Stimulated activated naive CD8-positive, alpha-beta T cell treated with anti-CD3 and anti-CD28 coated beads, Interleukin-15, amount 100 ng/mL, for 72 hours (primary cell): ENCODE measurements around the gene ATP10A.

Source experiments
- ATAC-seq: fragments of 150-1000 bp; cut with Tn5 transposase; 2 replicates; pipeline ENCODE4 v1.10.0; 2021; ENCODE audit warnings: mild to moderate bottlenecking, moderate library complexity
- DNase-seq, 2 donors: peaks; one replicate each; pipeline ENCODE4 v3.0.0; 2021 to 2022
- H3K27ac Mint-ChIP-seq, 2 donors: one replicate each; pipeline ENCODE4 v1.8.0; 2022; ENCODE audit warnings: mild to moderate bottlenecking in 2 of 2, mixed read lengths in 2 of 2, moderate library complexity in 2 of 2
- H3K27me3 Mint-ChIP-seq: one replicate; pipeline ENCODE4 v1.8.0; 2022; ENCODE audit warnings: mixed read lengths
- H3K4me1 Mint-ChIP-seq: one replicate; pipeline ENCODE4 v1.8.0; 2022; ENCODE audit warnings: mild to moderate bottlenecking, mixed read lengths
- H3K4me3 Mint-ChIP-seq, 2 donors: one replicate each; pipeline ENCODE4 v1.8.0; 2022; ENCODE audit warnings: mild to moderate bottlenecking in 2 of 2, mixed read lengths in 2 of 2, moderate library complexity in 1 of 2
- H3K9me3 Mint-ChIP-seq, 2 donors: one replicate each; pipeline ENCODE4 v1.8.0; 2022; ENCODE audit warnings: mixed read lengths in 2 of 2

ATP10A gene

GRCh38 chr15:25713736-25714537 lies 149.2 kb downstream of the ATP10A start:
- no peaks in the 10 kb centered on the region for H3K4me1 Mint-ChIP-seq
- no peaks in the 10 kb centered on the region for H3K27me3 Mint-ChIP-seq
- ATAC-seq, result no peak
- no peak for DNase-seq
- no peak overlapping the region for H3K27ac Mint-ChIP-seq
- H3K4me3 Mint-ChIP-seq, result no peak overlapping the region
- no peaks in the 10 kb centered on the region for H3K9me3 Mint-ChIP-seq

GRCh38 chr15:25712961-25713355 lies 150.2 kb downstream of the ATP10A start:
- DNase-seq (no peak), ATAC-seq (no peak)
- Mint-ChIP-seq H3K27me3 (no peaks in the 10 kb centered on the region), H3K27ac (peak overlapping the region in 1 of 2 donors; percentile 10), H3K4me1 (no peaks in the 10 kb centered on the region), H3K4me3 (no peak overlapping the region), H3K9me3 (no peaks in the 10 kb centered on the region)

DNA sequence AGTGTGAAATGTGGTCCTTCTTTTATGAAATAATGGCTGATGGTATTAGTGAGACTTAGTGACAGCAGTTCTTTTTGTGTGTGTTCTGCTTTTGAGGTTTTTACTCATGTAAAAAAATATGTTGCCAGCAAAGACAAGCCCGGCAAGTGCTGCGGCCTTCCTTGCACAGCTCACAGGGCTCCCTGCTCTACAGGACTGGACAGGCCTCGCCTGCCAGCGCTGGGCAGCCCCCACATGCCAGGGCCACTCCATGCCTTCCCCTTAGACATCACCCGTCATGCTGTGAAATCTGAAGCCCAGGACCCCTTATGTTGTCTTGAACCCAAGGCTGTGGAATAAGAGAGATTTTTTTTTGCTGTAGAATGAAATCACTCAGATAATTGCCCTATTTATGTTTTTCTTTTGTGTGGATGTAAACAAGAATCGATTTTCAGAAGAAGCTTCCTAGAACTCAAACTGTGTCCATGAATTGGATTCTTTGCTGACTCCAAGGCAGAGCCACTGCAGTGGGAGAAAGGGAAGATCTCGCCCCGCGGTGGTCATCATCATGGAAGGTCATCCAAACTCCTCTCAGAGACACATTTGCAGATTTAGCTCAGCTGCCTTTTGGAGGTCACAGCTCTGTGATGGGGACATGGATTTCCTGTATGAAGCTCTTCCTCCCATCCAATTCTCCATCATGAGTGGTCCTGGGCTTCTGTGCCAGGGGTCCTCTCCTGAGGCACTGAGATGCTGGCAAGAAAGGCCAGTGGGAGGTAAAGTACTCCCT lies 150.8 kb downstream of the ATP10A start:
- no peak overlapping the region for H3K4me3 Mint-ChIP-seq
- ATAC-seq (no peak), DNase-seq (no peak)
- H3K27me3 Mint-ChIP-seq, result no peaks in the 10 kb centered on the region
- H3K9me3 Mint-ChIP-seq, result no peaks in the 10 kb centered on the region
- H3K27ac Mint-ChIP-seq, result peak overlapping the region; percentile 50 to 75
- H3K4me1 Mint-ChIP-seq, result no peaks in the 10 kb centered on the region

DNA sequence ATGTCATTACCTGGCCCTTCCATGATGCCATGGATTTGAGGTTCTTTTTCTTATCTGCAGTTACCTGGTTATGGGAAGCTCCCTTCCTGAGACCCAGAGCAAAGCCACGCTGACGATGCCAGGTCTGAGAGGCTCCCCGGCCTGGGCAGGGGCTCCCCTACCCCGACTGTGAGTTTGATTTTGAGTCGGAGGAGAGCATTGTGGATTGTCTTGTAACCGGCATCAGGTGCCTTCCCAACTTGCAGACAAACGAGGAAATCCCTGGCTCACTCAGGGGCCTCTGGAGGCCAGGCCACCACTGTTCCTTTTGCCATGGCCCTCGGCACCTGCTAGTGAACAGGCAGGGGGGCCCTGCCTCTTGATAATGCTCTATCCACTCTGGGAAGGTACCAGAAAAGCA lies 151.4 kb downstream of the ATP10A start:
- no peaks in the 10 kb centered on the region for H3K9me3 Mint-ChIP-seq
- H3K27ac Mint-ChIP-seq, result peak overlapping the region; percentile 34 to 75
- no peak for DNase-seq
- H3K4me3 Mint-ChIP-seq, result no peak overlapping the region
- no peak for ATAC-seq
- no peaks in the 10 kb centered on the region for H3K4me1 Mint-ChIP-seq
- H3K27me3 Mint-ChIP-seq, result no peaks in the 10 kb centered on the region

- Mint-ChIP-seq H3K27me3 (no peaks in the 10 kb centered on the region), H3K4me3 (no peak overlapping the region), H3K9me3 (no peaks in the 10 kb centered on the region), H3K27ac (no peak overlapping the region), H3K4me1 (no peaks in the 10 kb centered on the region)
- DNase-seq (no peak), ATAC-seq (no peak)
Measured at GRCh38 chr15:25711164-25711563, 152.0 kb downstream of the ATP10A start.

GRCh38 chr15:25710184-25710583 lies 152.9 kb downstream of the ATP10A start:
- Mint-ChIP-seq H3K4me1 (no peaks in the 10 kb centered on the region), H3K9me3 (no peaks in the 10 kb centered on the region), H3K27me3 (no peaks in the 10 kb centered on the region), H3K27ac (no peak overlapping the region), H3K4me3 (no peak overlapping the region)
- DNase-seq, result peak; percentile 17 to 41
- ATAC-seq, result peak; percentile 74

GRCh38 chr15:25709437-25710159 lies 153.5 kb downstream of the ATP10A start:
- DNase-seq (no peak), ATAC-seq (no peak)
- no peak overlapping the region for H3K27ac Mint-ChIP-seq
- no peak overlapping the region for H3K4me3 Mint-ChIP-seq
- no peaks in the 10 kb centered on the region for H3K4me1 Mint-ChIP-seq
- H3K27me3 Mint-ChIP-seq, result no peaks in the 10 kb centered on the region
- no peaks in the 10 kb centered on the region for H3K9me3 Mint-ChIP-seq

DNA sequence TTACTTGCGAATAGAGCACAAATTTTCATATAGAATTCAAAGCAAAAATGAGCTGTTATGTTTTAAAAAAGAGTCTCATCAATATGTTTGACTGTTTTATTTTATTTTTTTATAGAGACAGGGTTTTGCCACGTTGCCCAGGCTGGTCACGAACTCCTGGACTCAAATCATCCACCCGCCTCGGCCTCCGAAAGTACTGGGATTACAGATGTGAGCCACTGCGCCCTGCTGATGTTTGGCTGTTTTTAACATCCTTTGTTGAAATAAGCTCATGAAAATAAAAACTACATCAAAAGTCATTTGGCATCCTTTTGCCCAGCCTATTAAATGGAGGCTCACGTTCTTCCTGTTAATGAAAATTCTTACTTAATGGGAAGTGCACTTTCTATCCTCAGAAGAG lies 154.7 kb downstream of the ATP10A start:
- no peaks in the 10 kb centered on the region for H3K9me3 Mint-ChIP-seq
- peak overlapping the region in 1 of 2 donors; percentile 33 for H3K27ac Mint-ChIP-seq
- no peak for ATAC-seq

GRCh38 chr15:25707656-25708365 lies 155.3 kb downstream of the ATP10A start:
- no peaks in the 10 kb centered on the region for H3K9me3 Mint-ChIP-seq
- ATAC-seq, result no peak
- peak overlapping the region in 1 of 2 donors; percentile 33 for H3K27ac Mint-ChIP-seq
- H3K4me1 Mint-ChIP-seq, result no peaks in the 10 kb centered on the region
- no peaks in the 10 kb centered on the region for H3K27me3 Mint-ChIP-seq
- no peak overlapping the region for H3K4me3 Mint-ChIP-seq
- no peak for DNase-seq

More for the DNA sequence above, 154.7 kb downstream of the ATP10A start:
- Mint-ChIP-seq H3K4me1 (no peaks in the 10 kb centered on the region), H3K4me3 (no peak overlapping the region), H3K27me3 (no peaks in the 10 kb centered on the region)
- DNase-seq, result no peak

- Mint-ChIP-seq H3K4me3 (no peak overlapping the region), H3K27ac (peak overlapping the region in 1 of 2 donors; percentile 76), H3K27me3 (no peaks in the 10 kb centered on the region), H3K9me3 (no peaks in the 10 kb centered on the region), H3K4me1 (no peaks in the 10 kb centered on the region)
- no peak for ATAC-seq
- DNase-seq, result no peak
Measured at GRCh38 chr15:25706176-25706955, 156.8 kb downstream of the ATP10A start.

- DNase-seq, result no peak
- no peaks in the 10 kb centered on the region for H3K9me3 Mint-ChIP-seq
- peak overlapping the region in 1 of 2 donors; percentile 76 for H3K27ac Mint-ChIP-seq
- no peak overlapping the region for H3K4me3 Mint-ChIP-seq
- H3K27me3 Mint-ChIP-seq, result no peaks in the 10 kb centered on the region
- no peak for ATAC-seq
- H3K4me1 Mint-ChIP-seq, result no peaks in the 10 kb centered on the region
Measured at GRCh38 chr15:25705433-25706115, 157.6 kb downstream of the ATP10A start.

DNA sequence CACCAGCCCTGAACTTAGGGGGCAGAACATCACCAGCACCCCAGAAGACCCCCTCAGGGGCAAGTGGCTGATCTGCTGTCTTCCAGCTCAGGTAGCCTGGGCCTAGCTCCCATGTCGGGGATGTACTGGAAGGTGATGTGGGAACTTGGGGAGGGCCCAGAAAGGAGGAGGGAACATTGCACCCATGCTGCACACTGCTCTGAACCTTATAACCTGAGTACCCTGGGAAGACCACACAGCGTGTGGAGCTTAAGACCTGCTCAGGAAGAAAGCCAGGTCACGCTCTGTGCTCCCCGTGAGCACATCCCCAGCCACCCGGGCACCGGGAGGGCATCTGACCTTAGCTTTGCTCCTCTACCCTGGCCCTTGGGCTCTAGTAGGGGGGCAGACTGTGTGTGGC lies 159.4 kb downstream of the ATP10A start:
- no peak overlapping the region for H3K4me3 Mint-ChIP-seq
- ATAC-seq, result no peak
- H3K9me3 Mint-ChIP-seq, result no peaks in the 10 kb centered on the region
- DNase-seq, result no peak
- H3K27me3 Mint-ChIP-seq, result no peaks in the 10 kb centered on the region
- H3K4me1 Mint-ChIP-seq, result no peaks in the 10 kb centered on the region
- H3K27ac Mint-ChIP-seq, result no peak overlapping the region

DNA sequence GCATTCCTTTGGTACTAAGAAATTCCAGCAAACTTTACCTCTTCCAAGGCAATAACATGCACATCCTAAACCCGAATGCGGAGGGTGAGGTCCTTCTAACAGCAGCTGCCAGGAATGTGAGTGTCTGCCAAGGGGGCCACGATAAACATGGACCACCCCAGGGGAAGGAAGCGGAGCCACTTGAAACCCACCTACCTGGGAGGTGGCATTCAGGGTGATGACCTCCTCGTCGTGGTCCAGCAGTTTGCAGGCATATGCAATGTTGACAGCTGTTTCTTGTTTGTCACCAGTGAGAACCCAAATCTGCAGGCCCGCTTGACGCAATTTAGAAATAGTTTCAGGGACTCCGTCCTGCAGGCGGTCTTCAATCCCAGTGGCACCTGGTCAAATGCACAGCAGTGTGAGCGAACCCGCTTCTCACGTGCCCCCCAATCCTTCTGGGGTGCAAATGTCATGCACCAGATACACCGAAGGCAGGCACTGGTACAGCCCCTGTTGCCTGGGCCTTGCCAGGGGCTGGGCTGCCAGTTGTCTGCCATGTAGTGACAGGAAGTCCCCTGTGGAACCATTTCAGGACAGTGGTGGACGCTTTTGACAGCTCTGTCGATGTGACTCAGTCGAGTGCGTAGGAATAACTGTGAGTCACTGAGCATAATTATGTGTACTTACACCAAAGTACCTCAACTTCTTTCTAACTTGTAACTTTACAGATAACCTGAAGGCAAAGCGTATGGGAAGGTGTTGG lies 161.2 kb downstream of the ATP10A start:
- DNase-seq, result no peak
- Mint-ChIP-seq H3K27me3 (no peaks in the 10 kb centered on the region), H3K27ac (no peak overlapping the region), H3K4me1 (no peaks in the 10 kb centered on the region), H3K4me3 (no peak overlapping the region), H3K9me3 (no peaks in the 10 kb centered on the region)
- no peak for ATAC-seq

DNA sequence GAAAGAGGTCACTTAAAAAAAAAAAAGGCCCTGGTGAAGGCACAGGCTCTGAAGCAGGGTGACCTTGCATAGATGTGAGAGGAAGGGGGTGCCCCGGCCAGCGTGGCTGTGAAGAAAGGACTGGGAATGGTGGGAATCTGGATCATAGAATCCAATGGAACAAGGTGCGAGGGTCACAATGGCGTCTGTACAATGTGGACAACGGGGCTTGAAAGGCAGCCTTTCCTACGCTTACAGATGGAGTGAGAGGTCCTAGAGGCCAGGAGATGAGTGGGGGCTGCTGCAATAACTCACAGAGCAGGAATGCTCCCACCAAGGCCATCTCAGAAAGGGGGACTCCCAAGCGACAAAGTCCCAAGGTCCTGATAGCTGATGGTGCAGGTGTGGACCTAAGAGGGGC lies 162.2 kb downstream of the ATP10A start:
- H3K27me3 Mint-ChIP-seq, result no peaks in the 10 kb centered on the region
- H3K4me3 Mint-ChIP-seq, result no peak overlapping the region
- H3K4me1 Mint-ChIP-seq, result no peaks in the 10 kb centered on the region
- H3K27ac Mint-ChIP-seq, result no peak overlapping the region
- ATAC-seq (no peak), DNase-seq (no peak)
- no peaks in the 10 kb centered on the region for H3K9me3 Mint-ChIP-seq
